ENCODE measurements around the gene PC. TPM values are rescaled to one million over a fixed set of nuclear protein-coding genes. Genes with fewer than 3 reads are reported as not detected.

Gene PC
- total and polyA plus RNA-seq, 2 donors (not counting 3 experiments of a cell fraction or from before 2014, with no cell fraction given), result 5.5 to 17.5 TPM

GRCh38 chr11:66879583-66879982 lies 78.6 kb downstream of the PC start:
- POLR2A ChIA-PET, result no interaction called here
- H3K27ac ChIP-seq (ENCODE audit: insufficient read depth, low read depth, low read length), result no peak overlapping the region
- CTCF ChIA-PET, result interaction anchor here (0.5 to 7.7 kb wide), 2 partner anchors 24 to 97 kb away, joined by 3 to 49 read pairs; partner anchors contain the start of gene C11orf86
- peaks cover 5% of the 10 kb centered on the region for H3K4me1 ChIP-seq (ENCODE audit: control insufficient read depth, extremely low read depth, insufficient read depth, low read length)
- no peak overlapping the region for H3K4me3 ChIP-seq (replicated peaks in 1 of 3; ENCODE audit: insufficient read depth in 1 of 3, low read depth in 1 of 3, low read length in 3 of 3)
- TF ChIP-seq MYC (IDR thresholded peaks at IDR 0.05; ENCODE audit: low read depth, low read length) (no peak), POLR2A (IDR thresholded peaks at IDR 0.05; ENCODE audit: low read depth, low read length) (no peak), GATA2 (IDR thresholded peaks at IDR 0.05; ENCODE audit: insufficient read depth, insufficient read length, low read depth, low read length) (no peak), JUN (IDR thresholded peaks at IDR 0.05; ENCODE audit: borderline replicate concordance, insufficient read depth, insufficient read length, low read depth) (no peak), POLR2AphosphoS5 (IDR thresholded peaks at IDR 0.05; ENCODE audit: insufficient read depth, low read depth, low read length) (no peak)
- TF ChIP-seq, protein P1, sequence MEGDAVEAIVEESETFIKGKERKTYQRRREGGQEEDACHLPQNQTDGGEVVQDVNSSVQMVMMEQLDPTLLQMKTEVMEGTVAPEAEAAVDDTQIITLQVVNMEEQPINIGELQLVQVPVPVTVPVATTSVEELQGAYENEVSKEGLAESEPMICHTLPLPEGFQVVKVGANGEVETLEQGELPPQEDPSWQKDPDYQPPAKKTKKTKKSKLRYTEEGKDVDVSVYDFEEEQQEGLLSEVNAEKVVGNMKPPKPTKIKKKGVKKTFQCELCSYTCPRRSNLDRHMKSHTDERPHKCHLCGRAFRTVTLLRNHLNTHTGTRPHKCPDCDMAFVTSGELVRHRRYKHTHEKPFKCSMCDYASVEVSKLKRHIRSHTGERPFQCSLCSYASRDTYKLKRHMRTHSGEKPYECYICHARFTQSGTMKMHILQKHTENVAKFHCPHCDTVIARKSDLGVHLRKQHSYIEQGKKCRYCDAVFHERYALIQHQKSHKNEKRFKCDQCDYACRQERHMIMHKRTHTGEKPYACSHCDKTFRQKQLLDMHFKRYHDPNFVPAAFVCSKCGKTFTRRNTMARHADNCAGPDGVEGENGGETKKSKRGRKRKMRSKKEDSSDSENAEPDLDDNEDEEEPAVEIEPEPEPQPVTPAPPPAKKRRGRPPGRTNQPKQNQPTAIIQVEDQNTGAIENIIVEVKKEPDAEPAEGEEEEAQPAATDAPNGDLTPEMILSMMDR (IDR thresholded peaks at IDR 0.05; ENCODE audit: extremely low read depth in 1 of 2, insufficient read depth in 1 of 2, low read depth in 1 of 2, low read length in 2 of 2), result no peak
- no peaks in the 10 kb centered on the region for H3K36me3 ChIP-seq (ENCODE audit: control insufficient read depth in 2 of 2, extremely low read depth in 1 of 2, insufficient read depth in 2 of 2, low read length in 2 of 2)
- no peak overlapping the region for H3K9ac ChIP-seq (replicated peaks; ENCODE audit: extremely low read depth, insufficient read depth, low read length)
- H3K27me3 ChIP-seq (ENCODE audit: control insufficient read depth in 2 of 2, insufficient read depth in 2 of 2, low read length in 2 of 2), result no peaks in the 10 kb centered on the region
- no peak for FAIRE-seq
- no peak for DNase-seq (ENCODE audit: low read depth, low spot score)
- dilution Hi-C loops (cut with MboI; ENCODE audit: extremely low pct_ligation_motif_present, low sequenced_read_pairs), result no loop called here
- no peak overlapping the region for H3K4me2 ChIP-seq (ENCODE audit: insufficient read depth, low read length)
- no peaks in the 10 kb centered on the region for H4K20me1 ChIP-seq (replicated peaks; ENCODE audit: control insufficient read depth, extremely low read depth, insufficient read depth, low read length)
- intact Hi-C loops (cut with micrococcal nuclease), result no loop called here
- H2AFZ ChIP-seq (ENCODE audit: low read depth, low read length), result no peak overlapping the region
- no TSS peak for BruUV-seq (replicated peaks)
- H3K79me2 ChIP-seq (ENCODE audit: control insufficient read depth, insufficient read depth, low read length), result no peaks in the 10 kb centered on the region
- no peaks in the 10 kb centered on the region for H3K9me3 ChIP-seq (replicated peaks; ENCODE audit: control insufficient read depth, insufficient read depth, low read length)
- no peaks in the 10 kb centered on the region for H3K9me1 ChIP-seq (replicated peaks; ENCODE audit: control insufficient read depth, extremely low read depth, insufficient read depth, low read length)

DNA sequence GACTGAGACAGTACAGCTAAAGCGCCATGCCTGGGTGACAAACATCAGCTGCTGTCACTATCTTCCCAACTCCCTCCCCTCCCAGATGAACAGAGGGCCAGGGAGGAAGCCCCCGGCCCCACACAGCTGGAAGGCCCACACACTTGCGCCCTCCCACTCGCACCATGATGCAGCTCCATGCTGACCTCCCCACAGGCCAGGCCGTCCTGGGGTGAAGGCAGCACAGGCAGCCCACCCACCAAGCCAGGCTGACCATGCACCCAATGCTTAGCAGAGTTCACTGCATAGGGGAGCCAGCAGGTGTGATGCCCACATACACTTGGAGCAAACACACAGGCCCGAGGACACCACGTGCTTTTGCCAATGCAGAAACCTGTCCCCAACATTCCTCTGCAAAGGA lies 79.2 kb downstream of the PC start:
- TF ChIP-seq POLR2A (IDR thresholded peaks at IDR 0.05; ENCODE audit: low read depth, low read length) (no peak), FOS (IDR thresholded peaks at IDR 0.05; ENCODE audit: borderline replicate concordance, insufficient read depth, low read length) (no peak), JUN (IDR thresholded peaks at IDR 0.05; ENCODE audit: borderline replicate concordance, insufficient read depth, insufficient read length, low read depth) (no peak), GATA2 (IDR thresholded peaks at IDR 0.05; ENCODE audit: insufficient read depth, insufficient read length, low read depth, low read length) (no peak), MYC (IDR thresholded peaks at IDR 0.05; ENCODE audit: low read depth, low read length) (no peak), MAX (IDR thresholded peaks at IDR 0.05; ENCODE audit: insufficient read depth, insufficient read length) (no peak), EZH2 (IDR thresholded peaks at IDR 0.05; ENCODE audit: borderline replicate concordance, low read depth, low read length, severe bottlenecking) (no peak), POLR2AphosphoS5 (IDR thresholded peaks at IDR 0.05; ENCODE audit: insufficient read depth, low read depth, low read length) (no peak)
- TF ChIP-seq, protein P1 (IDR thresholded peaks at IDR 0.05; ENCODE audit: extremely low read depth in 1 of 2, insufficient read depth in 1 of 2, low read depth in 1 of 2, low read length in 2 of 2), result no peak
- H3K27me3 ChIP-seq (ENCODE audit: control insufficient read depth in 2 of 2, insufficient read depth in 2 of 2, low read length in 2 of 2), result no peaks in the 10 kb centered on the region
- BruUV-seq (replicated peaks), result no TSS peak
- DNase-seq (ENCODE audit: low read depth, low spot score) (no peak), FAIRE-seq (no peak)
- no peak overlapping the region for H3K27ac ChIP-seq (ENCODE audit: insufficient read depth, low read depth, low read length)
- CTCF ChIA-PET, result interaction anchor here (7.7 kb wide), 1 partner anchor 97 kb away, joined by 49 read pairs; the partner anchor contains the start of gene C11orf86
- no peaks in the 10 kb centered on the region for H3K79me2 ChIP-seq (ENCODE audit: control insufficient read depth, insufficient read depth, low read length)
- H2AFZ ChIP-seq (ENCODE audit: low read depth, low read length), result no peak overlapping the region
- H3K36me3 ChIP-seq (ENCODE audit: control insufficient read depth in 2 of 2, extremely low read depth in 1 of 2, insufficient read depth in 2 of 2, low read length in 2 of 2), result no peaks in the 10 kb centered on the region
- no peaks in the 10 kb centered on the region for H4K20me1 ChIP-seq (replicated peaks; ENCODE audit: control insufficient read depth, extremely low read depth, insufficient read depth, low read length)
- H3K4me1 ChIP-seq (ENCODE audit: control insufficient read depth, extremely low read depth, insufficient read depth, low read length), result peaks cover 5% of the 10 kb centered on the region
- no peak overlapping the region for H3K9ac ChIP-seq (replicated peaks; ENCODE audit: extremely low read depth, insufficient read depth, low read length)
- no peaks in the 10 kb centered on the region for H3K9me3 ChIP-seq (replicated peaks; ENCODE audit: control insufficient read depth, insufficient read depth, low read length)
- H3K4me2 ChIP-seq (ENCODE audit: insufficient read depth, low read length), result no peak overlapping the region
- H3K4me3 ChIP-seq (replicated peaks in 1 of 3; ENCODE audit: insufficient read depth in 1 of 3, low read depth in 1 of 3, low read length in 3 of 3), result no peak overlapping the region
- dilution Hi-C loops (cut with MboI; ENCODE audit: extremely low pct_ligation_motif_present, low sequenced_read_pairs) (no loop called here), intact Hi-C loops (cut with micrococcal nuclease) (no loop called here)
- POLR2A ChIA-PET, result no interaction called here
- no peaks in the 10 kb centered on the region for H3K9me1 ChIP-seq (replicated peaks; ENCODE audit: control insufficient read depth, extremely low read depth, insufficient read depth, low read length)

Data from endothelial cell of umbilical vein (primary cell).